Sigmoid colon (tissue), 4 donors: ENCODE results near the gene ZNF891.

Source experiments
- POLR2A ChIP-seq, 2 donors: fragments of 450-650 bp; IDR thresholded peaks; one replicate each; pipeline ENCODE4 v1.6.1; 2016; ENCODE audit warnings: antibody characterized with exemption in 2 of 2, mild to moderate bottlenecking in 2 of 2, moderate library complexity in 2 of 2
- POLR2AphosphoS5 ChIP-seq, 4 donors: sonication (generic); formaldehyde crosslinking; IDR thresholded peaks; one replicate each; pipeline ENCODE4 v1.6.1; 2017; ENCODE audit warnings: antibody characterized with exemption in 4 of 4
- TF ChIP-seq, protein P1 (sequence below), 4 experiments: fragments of 450-650 bp in 3 of 4; fragments of 200-600 bp in 1 of 4; IDR thresholded peaks; one replicate each; pipeline ENCODE4 v1.5.1; 2016 to 2019; ENCODE audit warnings: antibody characterized with exemption in 4 of 4, mild to moderate bottlenecking in 3 of 4, moderate library complexity in 2 of 4

DNA sequence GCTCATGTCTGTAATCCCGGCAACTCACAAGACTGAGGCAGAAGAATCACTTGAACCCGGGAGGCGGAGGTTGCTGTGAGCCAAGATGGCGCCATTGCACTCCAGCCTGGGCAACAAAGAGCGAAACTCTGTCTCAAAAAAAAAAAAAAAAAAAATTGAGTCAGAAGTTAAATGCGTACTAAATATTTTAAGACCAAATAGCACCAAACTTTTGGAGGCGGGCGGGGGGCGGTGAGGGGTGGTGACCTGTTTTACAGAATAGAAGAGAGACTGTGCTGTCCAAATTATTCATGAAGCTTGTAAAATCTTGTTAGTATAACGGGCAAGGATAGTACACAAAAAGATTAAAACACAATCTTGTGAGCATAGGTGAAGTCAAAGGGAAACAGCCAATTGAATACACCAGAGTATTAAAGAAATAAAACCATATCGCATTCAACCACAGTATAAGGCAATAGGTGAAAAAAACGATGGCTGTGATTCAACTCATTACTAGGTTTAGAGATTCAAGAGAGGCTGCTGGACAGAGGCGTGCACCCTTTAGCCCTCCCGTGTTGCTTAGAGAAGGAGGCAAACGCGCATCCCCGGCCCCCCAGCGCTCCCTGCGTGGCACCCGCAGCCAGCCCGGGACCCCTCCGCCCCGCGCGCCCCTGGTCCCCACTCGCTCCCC is 571 bp downstream of the ZNF891 start:
- TF ChIP-seq, protein P1, sequence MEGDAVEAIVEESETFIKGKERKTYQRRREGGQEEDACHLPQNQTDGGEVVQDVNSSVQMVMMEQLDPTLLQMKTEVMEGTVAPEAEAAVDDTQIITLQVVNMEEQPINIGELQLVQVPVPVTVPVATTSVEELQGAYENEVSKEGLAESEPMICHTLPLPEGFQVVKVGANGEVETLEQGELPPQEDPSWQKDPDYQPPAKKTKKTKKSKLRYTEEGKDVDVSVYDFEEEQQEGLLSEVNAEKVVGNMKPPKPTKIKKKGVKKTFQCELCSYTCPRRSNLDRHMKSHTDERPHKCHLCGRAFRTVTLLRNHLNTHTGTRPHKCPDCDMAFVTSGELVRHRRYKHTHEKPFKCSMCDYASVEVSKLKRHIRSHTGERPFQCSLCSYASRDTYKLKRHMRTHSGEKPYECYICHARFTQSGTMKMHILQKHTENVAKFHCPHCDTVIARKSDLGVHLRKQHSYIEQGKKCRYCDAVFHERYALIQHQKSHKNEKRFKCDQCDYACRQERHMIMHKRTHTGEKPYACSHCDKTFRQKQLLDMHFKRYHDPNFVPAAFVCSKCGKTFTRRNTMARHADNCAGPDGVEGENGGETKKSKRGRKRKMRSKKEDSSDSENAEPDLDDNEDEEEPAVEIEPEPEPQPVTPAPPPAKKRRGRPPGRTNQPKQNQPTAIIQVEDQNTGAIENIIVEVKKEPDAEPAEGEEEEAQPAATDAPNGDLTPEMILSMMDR (IDR thresholded peaks at IDR 0.05): no peak
- TF ChIP-seq POLR2AphosphoS5 (IDR thresholded peaks at IDR 0.05) (no peak), POLR2A (IDR thresholded peaks at IDR 0.05) (no peak)
